HG03469 (cell line): ENCODE measurements around the gene KCNG1.

Source experiments
- ATAC-seq: cut with Tn5 transposase; IDR thresholded peaks from one replicate; pipeline ENCODE4 v1.9.1; 2021; ENCODE audit warnings: mild to moderate bottlenecking, moderate library complexity, moderate number of reproducible peaks; ENCODE audit not compliant: unreplicated experiment

KCNG1 gene

DNA sequence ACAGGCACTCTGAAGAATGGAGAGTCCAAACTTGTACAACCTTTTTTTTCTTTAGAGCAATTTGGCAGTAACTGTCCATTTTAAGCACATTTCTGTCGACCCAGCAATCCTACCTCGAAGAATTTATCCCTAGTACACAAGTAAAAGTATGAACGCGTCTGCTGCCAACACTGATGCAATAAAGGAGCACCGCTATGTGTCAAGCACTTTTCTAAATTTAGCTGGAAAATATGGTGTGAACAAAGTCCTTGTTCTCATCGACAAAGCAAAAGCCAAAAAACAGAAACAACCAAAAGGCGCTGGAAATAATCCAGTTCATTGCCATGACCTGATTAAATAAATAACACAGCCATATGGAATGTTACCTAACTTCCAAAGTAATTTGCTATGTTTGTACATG is 65.6 kb downstream of the KCNG1 start:
- ATAC-seq: no peak

DNA sequence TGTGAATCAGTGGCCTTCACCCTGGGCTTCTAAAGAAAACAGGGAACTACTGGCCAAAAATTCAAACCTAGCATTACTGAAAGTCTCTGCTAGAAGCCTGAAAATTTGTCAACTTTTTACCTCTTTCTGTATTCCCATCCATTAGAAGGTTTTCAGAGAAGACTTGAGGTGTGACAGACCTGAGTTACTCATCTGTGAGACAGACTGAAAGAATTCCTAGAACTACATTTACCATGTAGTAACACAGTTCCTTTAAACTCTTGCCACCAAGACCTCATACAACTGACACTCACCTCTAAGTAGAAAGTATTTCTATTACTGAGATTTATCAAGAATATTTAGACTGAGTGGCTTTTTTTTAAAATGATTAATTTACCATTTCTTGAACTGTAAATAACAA is 69.1 kb downstream of the KCNG1 start:
- ATAC-seq: no peak
